ENCODE measurements around the gene ZNF768.
A peak's percentile ranks its signal among the peaks of the same experiment; 100 is the strongest.

The ZNF768 gene

DNA sequence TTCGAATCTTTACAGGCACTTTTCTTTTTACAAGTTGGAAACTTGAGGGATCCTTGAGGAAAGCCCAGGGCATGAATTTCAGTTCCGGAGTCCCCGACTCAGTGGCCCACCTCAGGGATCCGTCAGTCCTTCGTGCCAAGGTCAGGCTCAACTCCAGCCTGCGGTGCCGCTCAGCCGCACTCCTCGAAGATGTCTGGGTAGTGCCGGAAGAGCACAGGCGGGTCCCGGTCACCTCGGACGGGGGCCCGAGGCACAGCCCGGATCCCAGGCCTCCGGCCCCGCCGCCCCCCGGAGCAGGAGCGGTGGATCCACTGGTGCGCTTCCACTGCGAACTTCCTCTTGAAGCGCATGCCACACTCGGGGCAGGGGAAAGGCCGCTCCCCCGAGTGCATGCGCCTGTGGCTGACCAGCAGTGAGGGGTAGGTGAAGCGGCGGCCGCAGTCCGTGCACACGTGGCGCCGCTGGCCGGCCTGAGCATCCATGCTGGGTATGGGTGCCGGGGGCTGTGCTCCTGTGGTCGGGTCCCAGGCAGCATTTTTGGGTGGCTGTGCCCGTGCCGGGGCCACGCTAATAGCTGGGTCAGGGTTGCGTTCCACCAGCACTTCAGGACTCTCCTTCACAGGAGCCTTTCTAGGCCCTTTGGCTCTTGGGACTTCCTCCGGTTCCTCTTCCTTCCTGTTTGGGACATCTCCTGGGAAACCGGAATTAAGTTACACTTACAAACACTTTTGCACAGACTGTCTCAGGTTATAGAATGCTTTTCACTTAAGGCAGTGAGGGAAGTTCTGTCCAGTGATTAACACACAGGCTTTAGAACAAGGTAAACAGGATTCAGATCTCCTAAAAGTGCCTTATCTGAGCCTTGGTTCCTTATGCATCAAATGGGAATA, 43.6 kb upstream of the ZNF768 start:
- H3K27me3 ChIP-seq (ENCODE audit: insufficient read depth, poor library complexity, severe bottlenecking): no peaks in the 10 kb centered on the region
- TF ChIP-seq, protein P1, sequence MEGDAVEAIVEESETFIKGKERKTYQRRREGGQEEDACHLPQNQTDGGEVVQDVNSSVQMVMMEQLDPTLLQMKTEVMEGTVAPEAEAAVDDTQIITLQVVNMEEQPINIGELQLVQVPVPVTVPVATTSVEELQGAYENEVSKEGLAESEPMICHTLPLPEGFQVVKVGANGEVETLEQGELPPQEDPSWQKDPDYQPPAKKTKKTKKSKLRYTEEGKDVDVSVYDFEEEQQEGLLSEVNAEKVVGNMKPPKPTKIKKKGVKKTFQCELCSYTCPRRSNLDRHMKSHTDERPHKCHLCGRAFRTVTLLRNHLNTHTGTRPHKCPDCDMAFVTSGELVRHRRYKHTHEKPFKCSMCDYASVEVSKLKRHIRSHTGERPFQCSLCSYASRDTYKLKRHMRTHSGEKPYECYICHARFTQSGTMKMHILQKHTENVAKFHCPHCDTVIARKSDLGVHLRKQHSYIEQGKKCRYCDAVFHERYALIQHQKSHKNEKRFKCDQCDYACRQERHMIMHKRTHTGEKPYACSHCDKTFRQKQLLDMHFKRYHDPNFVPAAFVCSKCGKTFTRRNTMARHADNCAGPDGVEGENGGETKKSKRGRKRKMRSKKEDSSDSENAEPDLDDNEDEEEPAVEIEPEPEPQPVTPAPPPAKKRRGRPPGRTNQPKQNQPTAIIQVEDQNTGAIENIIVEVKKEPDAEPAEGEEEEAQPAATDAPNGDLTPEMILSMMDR (IDR thresholded peaks at IDR 0.05; ENCODE audit: poor library complexity, severe bottlenecking): no peak
- H3K9me3 ChIP-seq (ENCODE audit: severe bottlenecking): no peaks in the 10 kb centered on the region
- no peak for ATAC-seq (ENCODE audit: low read depth)
- no peak overlapping the region for H3K4me3 ChIP-seq (ENCODE audit: severe bottlenecking)
- peak overlapping the region; percentile 83 for H3K27ac ChIP-seq (ENCODE audit: poor library complexity, severe bottlenecking)
- peaks cover 15% of the 10 kb centered on the region for H3K4me1 ChIP-seq (ENCODE audit: insufficient read depth, poor library complexity, severe bottlenecking)
- peaks cover 4% of the 10 kb centered on the region; the same call in 1 of the 2 replicates for H3K36me3 ChIP-seq (ENCODE audit: low read depth)
- no peak for DNase-seq (ENCODE audit: low spot score)

DNA sequence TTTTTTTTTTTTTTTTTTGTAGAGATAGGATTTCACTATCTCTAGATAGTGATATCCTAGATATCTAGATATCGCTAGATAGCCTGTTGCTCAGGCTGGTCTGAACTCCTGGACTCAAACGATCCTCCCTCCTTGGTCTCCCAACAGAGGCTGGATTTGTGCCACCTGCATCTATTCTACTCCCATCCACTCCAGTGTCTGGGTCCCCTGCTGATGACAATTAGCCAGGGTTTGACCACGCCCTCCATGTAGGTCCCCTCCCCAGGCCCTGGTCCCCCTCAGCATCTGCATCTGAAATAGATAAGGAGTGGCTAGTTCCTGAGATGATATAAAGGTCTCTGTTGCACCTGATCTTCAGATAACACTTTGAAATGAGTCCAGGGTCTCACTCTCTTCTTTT, 42.9 kb upstream of the ZNF768 start:
- peaks cover 4% of the 10 kb centered on the region; the same call in 1 of the 2 replicates for H3K36me3 ChIP-seq (ENCODE audit: low read depth)
- no peak for DNase-seq (ENCODE audit: low spot score)
- no peaks in the 10 kb centered on the region for H3K27me3 ChIP-seq (ENCODE audit: insufficient read depth, poor library complexity, severe bottlenecking)
- H3K27ac ChIP-seq (ENCODE audit: poor library complexity, severe bottlenecking): peak overlapping the region; percentile 66
- no peak for ATAC-seq (ENCODE audit: low read depth)
- TF ChIP-seq, protein P1 (IDR thresholded peaks at IDR 0.05; ENCODE audit: poor library complexity, severe bottlenecking): no peak
- H3K4me1 ChIP-seq (ENCODE audit: insufficient read depth, poor library complexity, severe bottlenecking): peaks cover 15% of the 10 kb centered on the region
- no peaks in the 10 kb centered on the region for H3K9me3 ChIP-seq (ENCODE audit: severe bottlenecking)
- H3K4me3 ChIP-seq (ENCODE audit: severe bottlenecking): no peak overlapping the region

DNA sequence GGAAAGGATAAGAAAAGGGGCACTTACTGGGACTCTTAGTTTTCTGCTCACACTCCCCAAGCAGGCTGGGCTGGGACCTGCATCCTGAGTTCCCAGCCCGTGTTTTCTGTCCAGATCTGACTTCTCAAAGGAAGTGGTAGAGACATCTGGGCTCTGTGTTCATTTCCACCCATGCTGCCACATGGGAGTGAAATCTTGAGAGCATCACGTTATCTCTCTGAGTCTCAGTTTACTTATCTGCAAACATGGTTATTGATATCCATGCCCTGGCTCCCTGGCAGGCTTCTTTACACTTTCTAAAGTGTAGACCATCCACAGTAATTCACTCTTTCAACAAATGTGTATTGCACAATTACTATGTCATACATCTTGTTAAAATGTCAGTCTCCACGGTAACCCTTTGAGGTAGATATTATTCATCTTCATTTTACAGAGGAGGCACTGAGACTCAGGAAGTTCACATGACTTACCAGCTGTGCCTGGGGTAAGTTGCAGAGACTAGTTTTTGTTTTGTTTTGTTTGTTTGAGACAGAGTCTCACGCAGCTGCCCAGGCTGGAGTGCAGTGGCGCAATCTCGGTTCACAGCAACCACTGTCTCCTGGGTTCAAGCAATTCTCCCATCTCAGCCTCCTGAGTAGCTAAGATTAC, 41.7 kb upstream of the ZNF768 start:
- no peaks in the 10 kb centered on the region for H3K27me3 ChIP-seq (ENCODE audit: insufficient read depth, poor library complexity, severe bottlenecking)
- H3K4me1 ChIP-seq (ENCODE audit: insufficient read depth, poor library complexity, severe bottlenecking): peaks cover 15% of the 10 kb centered on the region
- H3K36me3 ChIP-seq (ENCODE audit: low read depth): no peaks in the 10 kb centered on the region
- H3K27ac ChIP-seq (ENCODE audit: poor library complexity, severe bottlenecking): peak overlapping the region; percentile 66
- no peaks in the 10 kb centered on the region for H3K9me3 ChIP-seq (ENCODE audit: severe bottlenecking)
- peak; percentile 61 for ATAC-seq (ENCODE audit: low read depth)
- DNase-seq (ENCODE audit: low spot score): no peak
- TF ChIP-seq, protein P1 (IDR thresholded peaks at IDR 0.05; ENCODE audit: poor library complexity, severe bottlenecking): no peak
- no peak overlapping the region for H3K4me3 ChIP-seq (ENCODE audit: severe bottlenecking)

DNA sequence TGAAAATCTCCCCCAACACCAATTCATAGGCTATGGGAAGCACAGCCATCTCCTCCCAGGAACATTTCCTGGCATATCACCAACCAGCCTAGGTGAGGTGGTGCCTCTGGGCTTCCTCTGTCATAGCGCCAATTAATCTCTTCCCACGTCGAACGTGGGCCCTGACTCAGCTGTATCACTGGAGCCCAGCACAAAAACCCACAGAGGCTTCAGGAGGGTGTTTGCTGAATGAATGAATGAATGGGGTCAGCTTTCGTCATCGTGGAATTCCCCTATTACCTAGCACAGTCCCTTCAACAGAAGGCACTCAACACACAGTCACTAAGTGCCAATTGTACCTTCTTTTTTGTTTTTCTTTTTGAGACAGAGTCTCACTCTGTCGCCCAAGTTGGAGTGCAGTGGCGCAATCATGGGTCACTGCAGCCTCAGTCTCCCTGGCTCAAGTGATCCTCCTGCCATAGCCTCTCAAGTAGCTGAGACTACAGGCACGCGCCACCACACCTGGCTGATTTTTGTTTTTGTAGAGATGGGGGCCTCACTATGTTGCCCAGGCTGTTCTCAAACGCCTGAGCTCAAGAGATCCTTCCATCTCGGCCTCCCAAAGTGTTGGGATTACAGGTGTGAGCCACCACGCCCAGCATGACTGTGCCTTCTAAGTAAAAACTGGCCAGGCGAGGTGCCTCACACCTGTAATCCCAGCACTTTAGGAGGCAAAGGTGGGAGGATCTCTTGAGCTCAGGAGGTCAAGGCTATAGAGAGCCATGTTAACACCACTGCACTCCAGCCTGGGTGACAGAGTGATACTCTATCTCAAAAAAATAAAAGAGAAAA, 41.0 kb upstream of the ZNF768 start:
- Histone ChIP-seq H3K36me3 (ENCODE audit: low read depth) (no peaks in the 10 kb centered on the region), H3K9me3 (ENCODE audit: severe bottlenecking) (no peaks in the 10 kb centered on the region), H3K4me3 (ENCODE audit: severe bottlenecking) (no peak overlapping the region), H3K4me1 (ENCODE audit: insufficient read depth, poor library complexity, severe bottlenecking) (peaks cover 15% of the 10 kb centered on the region), H3K27ac (ENCODE audit: poor library complexity, severe bottlenecking) (peak overlapping the region; percentile 66), H3K27me3 (ENCODE audit: insufficient read depth, poor library complexity, severe bottlenecking) (no peaks in the 10 kb centered on the region)
- TF ChIP-seq, protein P1 (IDR thresholded peaks at IDR 0.05; ENCODE audit: poor library complexity, severe bottlenecking): no peak
- DNase-seq (ENCODE audit: low spot score) (no peak), ATAC-seq (ENCODE audit: low read depth) (no peak)
